Body of pancreas (tissue), 4 donors: ENCODE data around the gene DEFB113.

Experiments used
- CTCF ChIP-seq, 7 experiments: fragments of 450-650 bp in 4 of 7; fragments of 200-600 bp in 3 of 7; sonication (generic) in 3 of 7; IDR thresholded peaks; one replicate each; pipeline ENCODE4 v1.5.1; 2016 to 2019; ENCODE audit warnings: antibody characterized with exemption in 7 of 7
- POLR2A ChIP-seq, 3 donors: fragments of 450-650 bp; IDR thresholded peaks; one replicate each; pipeline ENCODE4 v1.6.1; 2016; ENCODE audit warnings: antibody characterized with exemption in 3 of 3, mild to moderate bottlenecking in 2 of 3

- no peak for TF ChIP-seq CTCF (IDR thresholded peaks at IDR 0.05)
- no peak for TF ChIP-seq POLR2A (IDR thresholded peaks at IDR 0.05)
Observed at GRCh38 chr6:49982046-49982445, 12.6 kb upstream of the DEFB113 start.
